Parathyroid adenoma (tissue), 2 donors: Measurements from ENCODE around the gene GSKIP.
A peak's percentile ranks its signal among the peaks of the same experiment; 100 is the strongest.

Experiments
- H2AFZ ChIP-seq: fragments of 300-600 bp; sonication (generic); one replicate; pipeline ENCODE4 v1.7.0; 2017; ENCODE audit warnings: antibody characterized with exemption, mild to moderate bottlenecking
- H3K27ac ChIP-seq: fragments of 300-600 bp; sonication (generic); one replicate; pipeline ENCODE4 v1.7.0; 2017
- H3K27me3 ChIP-seq: fragments of 300-600 bp; sonication (generic); one replicate; pipeline ENCODE4 v1.7.0; 2017; ENCODE audit warnings: low read length; ENCODE audit not compliant: control insufficient read depth, insufficient read depth
- H3K36me3 ChIP-seq: fragments of 300-600 bp; sonication (generic); one replicate; pipeline ENCODE4 v1.7.0; 2017; ENCODE audit warnings: low read length; ENCODE audit not compliant: control insufficient read depth, insufficient read depth
- H3K4me1 ChIP-seq: fragments of 300-600 bp; sonication (generic); one replicate; pipeline ENCODE4 v1.7.0; 2017; ENCODE audit warnings: control low read depth
- H3K4me2 ChIP-seq: fragments of 300-600 bp; sonication (generic); one replicate; pipeline ENCODE4 v1.7.0; 2017; ENCODE audit warnings: low read length
- H3K4me3 ChIP-seq: fragments of 300-600 bp; sonication (generic); one replicate; pipeline ENCODE4 v1.7.0; 2017; ENCODE audit warnings: low read depth, low read length
- H3K79me2 ChIP-seq: fragments of 300-600 bp; sonication (generic); one replicate; pipeline ENCODE4 v1.7.0; 2017; ENCODE audit warnings: control low read depth
- H3K9ac ChIP-seq: fragments of 300-600 bp; sonication (generic); one replicate; pipeline ENCODE4 v1.7.0; 2017; ENCODE audit warnings: mild to moderate bottlenecking
- H3K9me3 ChIP-seq: fragments of 300-600 bp; sonication (generic); one replicate; pipeline ENCODE4 v1.7.0; 2017; ENCODE audit warnings: low read length; ENCODE audit not compliant: control insufficient read depth
- TF ChIP-seq, protein P1 (sequence below): fragments of 300-600 bp; sonication (generic); IDR thresholded peaks from one replicate; pipeline ENCODE4 v1.7.0; 2017; ENCODE audit warnings: antibody characterized with exemption, mild to moderate bottlenecking
- donor health status: primary hyperparathyroidism.

Gene GSKIP

GRCh38 chr14:96391293-96392118, 28.2 kb downstream of the GSKIP start:
- no peaks in the 10 kb centered on the region for H3K36me3 ChIP-seq
- H3K4me3 ChIP-seq, result peak overlapping the region; percentile 68
- TF ChIP-seq, protein P1, sequence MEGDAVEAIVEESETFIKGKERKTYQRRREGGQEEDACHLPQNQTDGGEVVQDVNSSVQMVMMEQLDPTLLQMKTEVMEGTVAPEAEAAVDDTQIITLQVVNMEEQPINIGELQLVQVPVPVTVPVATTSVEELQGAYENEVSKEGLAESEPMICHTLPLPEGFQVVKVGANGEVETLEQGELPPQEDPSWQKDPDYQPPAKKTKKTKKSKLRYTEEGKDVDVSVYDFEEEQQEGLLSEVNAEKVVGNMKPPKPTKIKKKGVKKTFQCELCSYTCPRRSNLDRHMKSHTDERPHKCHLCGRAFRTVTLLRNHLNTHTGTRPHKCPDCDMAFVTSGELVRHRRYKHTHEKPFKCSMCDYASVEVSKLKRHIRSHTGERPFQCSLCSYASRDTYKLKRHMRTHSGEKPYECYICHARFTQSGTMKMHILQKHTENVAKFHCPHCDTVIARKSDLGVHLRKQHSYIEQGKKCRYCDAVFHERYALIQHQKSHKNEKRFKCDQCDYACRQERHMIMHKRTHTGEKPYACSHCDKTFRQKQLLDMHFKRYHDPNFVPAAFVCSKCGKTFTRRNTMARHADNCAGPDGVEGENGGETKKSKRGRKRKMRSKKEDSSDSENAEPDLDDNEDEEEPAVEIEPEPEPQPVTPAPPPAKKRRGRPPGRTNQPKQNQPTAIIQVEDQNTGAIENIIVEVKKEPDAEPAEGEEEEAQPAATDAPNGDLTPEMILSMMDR, result no peak
- H3K9me3 ChIP-seq, result no peaks in the 10 kb centered on the region
- peak overlapping the region; percentile 55 for H3K27ac ChIP-seq
- no peaks in the 10 kb centered on the region for H3K27me3 ChIP-seq
- H2AFZ ChIP-seq, result peak overlapping the region; percentile 98
- no peaks in the 10 kb centered on the region for H3K4me1 ChIP-seq
- H3K79me2 ChIP-seq, result no peaks in the 10 kb centered on the region
- H3K4me2 ChIP-seq, result peak overlapping the region; percentile 75
- peak overlapping the region; percentile 2 for H3K9ac ChIP-seq

DNA sequence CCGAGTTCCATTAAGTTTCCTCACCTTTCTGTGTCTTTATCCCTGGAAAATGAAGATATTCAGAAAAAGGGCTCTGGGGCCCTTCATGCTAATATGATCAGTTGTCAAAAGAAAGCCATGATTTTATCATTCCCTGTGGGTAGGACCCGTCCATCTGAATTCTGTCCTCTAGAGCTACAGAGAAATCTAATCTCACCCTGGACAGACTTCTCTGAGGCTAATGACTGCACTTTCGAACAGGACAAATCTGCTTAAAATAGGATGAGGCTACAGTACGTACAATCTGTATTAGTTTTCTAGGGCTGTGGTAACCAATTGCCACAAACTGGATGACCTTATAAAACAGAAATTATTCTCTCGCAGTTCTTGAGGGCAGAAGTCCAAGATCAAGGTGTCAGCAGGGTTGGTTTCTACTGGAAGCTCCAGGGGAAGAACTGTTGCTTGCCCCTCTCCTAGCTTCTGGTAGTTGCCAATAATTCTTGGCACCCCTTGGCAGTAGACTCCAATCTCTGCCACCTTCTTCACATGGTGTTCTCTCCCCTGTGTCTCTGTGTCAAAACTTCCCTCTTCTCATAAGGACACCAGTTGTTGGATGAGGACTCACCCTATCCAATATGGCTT, 29.9 kb downstream of the GSKIP start:
- TF ChIP-seq, protein P1, result no peak
- H3K4me3 ChIP-seq, result no peak overlapping the region
- no peak overlapping the region for H3K9ac ChIP-seq
- H3K27ac ChIP-seq, result no peak overlapping the region
- no peaks in the 10 kb centered on the region for H3K4me1 ChIP-seq
- H3K36me3 ChIP-seq, result no peaks in the 10 kb centered on the region
- H3K4me2 ChIP-seq, result no peak overlapping the region
- no peaks in the 10 kb centered on the region for H3K9me3 ChIP-seq
- no peaks in the 10 kb centered on the region for H3K27me3 ChIP-seq
- H3K79me2 ChIP-seq, result no peaks in the 10 kb centered on the region
- no peak overlapping the region for H2AFZ ChIP-seq

- Histone ChIP-seq H3K27me3 (no peaks in the 10 kb centered on the region), H3K9ac (no peak overlapping the region), H3K4me2 (no peak overlapping the region), H3K4me3 (no peak overlapping the region), H2AFZ (no peak overlapping the region), H3K4me1 (no peaks in the 10 kb centered on the region), H3K27ac (no peak overlapping the region), H3K9me3 (no peaks in the 10 kb centered on the region), H3K36me3 (no peaks in the 10 kb centered on the region), H3K79me2 (no peaks in the 10 kb centered on the region)
- TF ChIP-seq, protein P1, result no peak
Observed at GRCh38 chr14:96394047-96394815, 30.9 kb downstream of the GSKIP start.

DNA sequence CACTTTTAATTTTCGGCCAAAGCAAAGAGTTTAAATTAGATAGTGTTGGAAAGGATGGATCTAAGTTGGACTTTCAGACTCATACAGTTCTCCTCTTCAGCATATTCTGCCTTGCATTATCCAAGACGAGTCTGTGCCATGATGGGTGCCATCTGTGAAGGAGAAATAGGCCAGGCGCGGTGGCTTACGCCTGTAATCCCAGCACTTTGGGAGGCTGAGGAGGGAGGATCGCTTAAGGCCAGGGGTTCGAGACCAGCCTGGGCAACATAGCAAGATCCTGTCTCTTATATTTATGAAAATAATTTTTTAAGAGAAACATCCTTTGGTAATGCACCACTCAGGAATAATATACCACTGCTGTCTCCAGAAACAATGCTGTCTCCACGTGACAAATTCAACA, 35.1 kb downstream of the GSKIP start:
- Histone ChIP-seq H3K9ac (no peak overlapping the region), H3K9me3 (no peaks in the 10 kb centered on the region), H3K79me2 (no peaks in the 10 kb centered on the region), H3K4me2 (no peak overlapping the region), H3K27ac (no peak overlapping the region), H3K4me3 (no peak overlapping the region), H3K4me1 (no peaks in the 10 kb centered on the region), H3K36me3 (no peaks in the 10 kb centered on the region), H3K27me3 (no peaks in the 10 kb centered on the region), H2AFZ (no peak overlapping the region)
- TF ChIP-seq, protein P1, result no peak
